Ascending aorta (tissue), 2 donors: Measurements from ENCODE around the gene PDZD2. TPM values are rescaled to one million over a fixed set of nuclear protein-coding genes. Genes with fewer than 3 reads are reported as not detected.

Experiments used
- DNase-seq, 2 donors: peaks; one replicate each; pipeline ENCODE4 v3.0.0-alpha.2; 2019; ENCODE audit warnings: low spot score in 2 of 2
- H3K27ac ChIP-seq, 2 donors: fragments of 200-600 bp; sonication (generic); one replicate each; pipeline ENCODE4 v1.5.1; 2016 to 2017; ENCODE audit warnings: mild to moderate bottlenecking in 1 of 2
- H3K27me3 ChIP-seq: fragments of 200-600 bp; sonication (generic); one replicate; pipeline ENCODE4 v1.5.1; 2017
- H3K36me3 ChIP-seq, 2 donors: fragments of 200-600 bp; sonication (generic); one replicate each; pipeline ENCODE4 v1.5.1; 2016
- H3K4me1 ChIP-seq, 2 donors: fragments of 200-600 bp; sonication (generic); one replicate each; pipeline ENCODE4 v1.5.1; 2016 to 2017; ENCODE audit warnings: mild to moderate bottlenecking in 1 of 2
- H3K4me3 ChIP-seq, 2 donors: fragments of 200-600 bp; sonication (generic); one replicate each; pipeline ENCODE4 v1.5.1; 2016 to 2017; ENCODE audit warnings: mild to moderate bottlenecking in 1 of 2
- H3K9me3 ChIP-seq, 2 donors: fragments of 200-600 bp; sonication (generic); one replicate each; pipeline ENCODE4 v1.5.1; 2016
- CTCF ChIP-seq, 3 experiments: fragments of 200-600 bp in 2 of 3; fragments of 450-650 bp in 1 of 3; sonication (generic) in 2 of 3; IDR thresholded peaks; one replicate each; pipeline ENCODE4 v1.5.1; 2016 to 2019; ENCODE audit warnings: antibody characterized with exemption in 3 of 3, mild to moderate bottlenecking in 1 of 3, moderate library complexity in 1 of 3
- intact Hi-C: fragments of 100-400 bp; cut with DNase I; formaldehyde crosslinking; loops from one replicate; pipeline ENCODE4 v1.15.1; 2023
- total RNA-seq: library from RNA; depleted of rRNA; stranded (reverse); fragments of >200 nt; gene quantifications from one replicate; pipeline ENCODE4 v1.1.0, GENCODE V29; 2016

PDZD2 gene
- total RNA-seq, 1 donor from 2014 or later, result 8.1 TPM

GRCh38 chr5:31743678-31744077, 104.7 kb downstream of the PDZD2 start:
- no peak overlapping the region for H3K27ac ChIP-seq
- H3K4me1 ChIP-seq, result peaks cover 0 to 12% of the 10 kb centered on the region in 2 donors
- no peak for TF ChIP-seq CTCF (IDR thresholded peaks at IDR 0.05)
- intact Hi-C loops, result loop anchor here (5.0 kb wide), 1 partner anchor 106 kb away; the partner anchor contains the start of gene PDZD2
- H3K9me3 ChIP-seq, result no peaks in the 10 kb centered on the region
- H3K4me3 ChIP-seq, result no peak overlapping the region
- H3K36me3 ChIP-seq, result no peaks in the 10 kb centered on the region
- no peaks in the 10 kb centered on the region for H3K27me3 ChIP-seq
- DNase-seq, result no peak

- no peaks in the 10 kb centered on the region for H3K9me3 ChIP-seq
- no peak overlapping the region for H3K27ac ChIP-seq
- intact Hi-C loops, result loop anchor here (5.0 kb wide), 1 partner anchor 86 kb away; no protein-coding TSS in a partner anchor
- DNase-seq, result no peak
- no peaks in the 10 kb centered on the region for H3K36me3 ChIP-seq
- no peak for TF ChIP-seq CTCF (IDR thresholded peaks at IDR 0.05)
- H3K4me1 ChIP-seq, result peaks cover 0 to 9% of the 10 kb centered on the region in 2 donors
- H3K27me3 ChIP-seq, result no peaks in the 10 kb centered on the region
- H3K4me3 ChIP-seq, result no peak overlapping the region
These were observed 109.7 kb downstream of the PDZD2 start for GRCh38 chr5:31748458-31749172.

GRCh38 chr5:31750215-31750614, 111.3 kb downstream of the PDZD2 start:
- no peaks in the 10 kb centered on the region for H3K36me3 ChIP-seq
- H3K4me1 ChIP-seq, result peaks cover 0 to 9% of the 10 kb centered on the region in 2 donors
- TF ChIP-seq CTCF (IDR thresholded peaks at IDR 0.05), result no peak
- H3K27me3 ChIP-seq, result no peaks in the 10 kb centered on the region
- DNase-seq, result no peak
- no peak overlapping the region for H3K27ac ChIP-seq
- intact Hi-C loops, result no loop called here
- no peak overlapping the region for H3K4me3 ChIP-seq
- no peaks in the 10 kb centered on the region for H3K9me3 ChIP-seq

- Histone ChIP-seq H3K27ac (no peak overlapping the region), H3K36me3 (no peaks in the 10 kb centered on the region), H3K9me3 (no peaks in the 10 kb centered on the region), H3K4me3 (no peak overlapping the region), H3K4me1 (peaks cover 0 to 1% of the 10 kb centered on the region in 2 donors), H3K27me3 (no peaks in the 10 kb centered on the region)
- no peak for TF ChIP-seq CTCF (IDR thresholded peaks at IDR 0.05)
- no peak for DNase-seq
- intact Hi-C loops, result no loop called here
These were observed 112.7 kb downstream of the PDZD2 start for GRCh38 chr5:31751610-31752009.

- intact Hi-C loops, result no loop called here
These were observed 114.9 kb downstream of the PDZD2 start for GRCh38 chr5:31753700-31754357.

More at GRCh38 chr5:31753700-31754357, 114.9 kb downstream of the PDZD2 start:
- no peaks in the 10 kb centered on the region for H3K27me3 ChIP-seq
- no peaks in the 10 kb centered on the region for H3K36me3 ChIP-seq
- DNase-seq, result no peak
- H3K9me3 ChIP-seq, result no peaks in the 10 kb centered on the region
- TF ChIP-seq CTCF (IDR thresholded peaks at IDR 0.05), result no peak
- H3K4me1 ChIP-seq, result no peaks in the 10 kb centered on the region
- no peak overlapping the region for H3K27ac ChIP-seq
- no peak overlapping the region for H3K4me3 ChIP-seq
